Epithelial cell of proximal tubule (primary cell): ENCODE measurements around the gene SDK1. TPM values are rescaled to one million over a fixed set of nuclear protein-coding genes. Genes with fewer than 3 reads are reported as not detected.
A peak's percentile ranks its signal among the peaks of the same experiment; 100 is the strongest.

Experiments
- DNase-seq: peaks from one replicate; pipeline ENCODE4 v3.0.0-alpha.2; 2011; ENCODE audit warnings: low read depth
- H3K4me3 ChIP-seq: 2 replicates; pipeline ENCODE4 v1.5.1; 2011; ENCODE audit warnings: low read depth, mild to moderate bottlenecking, low read length
- total RNA-seq: library from RNA; depleted of rRNA; stranded (reverse); fragments of >200 nt; gene quantifications from 2 replicates; pipeline ENCODE4 v1.2.3, GENCODE V29; 2015
- TF ChIP-seq, protein P1 (sequence below): conservative IDR thresholded peaks from 2 replicates; pipeline ENCODE4 v1.5.1; 2012; ENCODE audit warnings: low read depth, mild to moderate bottlenecking, low read length

The SDK1 gene
- total RNA-seq, 1 donor from 2014 or later = 0.75 TPM

DNA sequence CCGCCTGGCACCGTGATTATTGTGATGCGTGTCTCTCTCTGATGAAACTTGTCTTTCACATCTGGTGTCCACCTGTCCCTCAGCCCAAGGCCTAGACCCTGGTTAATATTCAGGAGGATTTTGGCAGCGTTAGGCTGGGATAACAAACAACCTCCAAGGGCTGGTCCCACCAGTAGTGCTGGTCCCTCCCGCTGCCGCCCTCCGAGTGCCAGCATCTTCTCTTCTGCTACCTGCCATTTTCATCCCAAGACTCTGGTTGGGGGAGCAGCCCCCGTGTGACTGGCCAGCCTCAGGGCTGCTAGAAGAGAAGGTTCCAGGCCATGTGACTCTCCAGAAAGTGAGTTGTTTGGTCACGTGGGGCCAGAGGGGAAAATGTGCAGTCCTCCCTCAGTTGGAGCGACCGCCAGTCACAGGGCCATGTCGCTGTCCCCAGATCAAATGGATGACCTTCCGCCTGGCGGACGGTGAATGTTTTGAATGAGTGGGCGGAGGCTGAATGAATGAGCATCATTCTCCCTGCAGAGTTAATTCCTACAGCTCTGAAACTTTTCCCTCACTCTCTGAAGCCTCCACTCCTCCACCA, 901.2 kb downstream of the SDK1 start:
- no peak overlapping the region for H3K4me3 ChIP-seq
- TF ChIP-seq, protein P1, sequence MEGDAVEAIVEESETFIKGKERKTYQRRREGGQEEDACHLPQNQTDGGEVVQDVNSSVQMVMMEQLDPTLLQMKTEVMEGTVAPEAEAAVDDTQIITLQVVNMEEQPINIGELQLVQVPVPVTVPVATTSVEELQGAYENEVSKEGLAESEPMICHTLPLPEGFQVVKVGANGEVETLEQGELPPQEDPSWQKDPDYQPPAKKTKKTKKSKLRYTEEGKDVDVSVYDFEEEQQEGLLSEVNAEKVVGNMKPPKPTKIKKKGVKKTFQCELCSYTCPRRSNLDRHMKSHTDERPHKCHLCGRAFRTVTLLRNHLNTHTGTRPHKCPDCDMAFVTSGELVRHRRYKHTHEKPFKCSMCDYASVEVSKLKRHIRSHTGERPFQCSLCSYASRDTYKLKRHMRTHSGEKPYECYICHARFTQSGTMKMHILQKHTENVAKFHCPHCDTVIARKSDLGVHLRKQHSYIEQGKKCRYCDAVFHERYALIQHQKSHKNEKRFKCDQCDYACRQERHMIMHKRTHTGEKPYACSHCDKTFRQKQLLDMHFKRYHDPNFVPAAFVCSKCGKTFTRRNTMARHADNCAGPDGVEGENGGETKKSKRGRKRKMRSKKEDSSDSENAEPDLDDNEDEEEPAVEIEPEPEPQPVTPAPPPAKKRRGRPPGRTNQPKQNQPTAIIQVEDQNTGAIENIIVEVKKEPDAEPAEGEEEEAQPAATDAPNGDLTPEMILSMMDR = no peak
- DNase-seq = no peak

DNA sequence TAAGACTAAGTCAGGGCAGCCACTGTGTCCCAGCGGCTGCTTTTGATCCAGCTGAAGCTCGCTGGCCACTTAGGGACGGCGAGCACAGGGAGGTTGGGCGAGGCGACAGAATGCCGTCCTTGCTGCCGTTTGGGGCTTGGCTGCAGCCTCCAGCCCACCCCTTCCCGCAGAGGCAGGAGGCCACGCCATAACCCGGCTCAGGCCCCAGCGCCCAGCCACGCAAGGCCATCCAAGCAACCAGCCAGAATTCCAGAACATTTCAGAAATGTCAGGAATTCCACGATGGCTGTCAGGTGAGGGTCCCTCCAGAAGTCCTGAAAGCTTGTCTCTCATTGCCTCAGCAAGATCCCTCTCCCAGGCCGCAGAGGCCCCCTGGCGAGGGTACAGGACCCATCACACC, 901.9 kb downstream of the SDK1 start:
- DNase-seq = no peak
- no peak overlapping the region for H3K4me3 ChIP-seq
- TF ChIP-seq, protein P1 = no peak

DNA sequence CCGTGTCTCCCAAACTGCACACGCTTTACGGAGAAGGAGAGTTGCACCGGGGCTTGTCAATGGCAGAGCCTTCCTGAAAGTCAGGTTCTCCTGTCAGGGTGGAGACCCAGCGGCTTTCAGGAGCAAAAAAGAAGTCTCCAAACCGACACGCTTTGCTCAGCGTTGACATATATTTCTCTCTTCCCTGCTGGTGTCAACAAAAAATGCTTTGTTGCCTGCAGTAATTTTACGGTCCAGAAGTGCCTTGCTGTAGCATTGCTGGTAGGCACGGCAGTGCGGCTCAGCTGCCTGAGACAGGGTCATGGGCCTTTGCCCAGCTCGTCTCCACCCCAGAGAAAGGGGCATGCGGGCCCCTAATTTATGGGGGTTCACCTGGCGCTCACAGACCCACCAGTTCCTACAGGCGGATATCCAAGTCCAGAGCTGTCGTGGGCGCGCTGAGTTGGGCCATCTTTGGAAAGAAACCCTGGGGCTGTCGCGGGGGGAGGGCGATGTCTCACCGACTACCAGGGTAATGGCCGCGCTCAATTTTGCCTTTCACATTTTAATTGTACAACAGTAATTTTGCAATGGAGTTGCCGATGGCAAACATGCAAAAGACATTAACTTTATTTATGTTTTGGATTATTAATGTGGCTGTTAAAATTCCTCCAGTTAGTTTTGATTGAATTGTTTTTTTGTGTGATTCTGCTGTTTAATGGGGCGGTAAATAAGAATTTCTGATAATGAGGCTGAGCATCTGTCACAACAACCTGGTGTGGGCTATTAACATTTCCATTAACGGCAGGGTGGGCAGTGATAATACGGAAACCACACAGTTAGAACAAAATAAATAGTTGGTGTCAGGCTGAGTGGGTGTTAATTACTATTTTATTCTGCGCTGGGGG, 902.8 kb downstream of the SDK1 start:
- H3K4me3 ChIP-seq = peak overlapping the region; percentile 45
- TF ChIP-seq, protein P1 = no peak
- no peak for DNase-seq

DNA sequence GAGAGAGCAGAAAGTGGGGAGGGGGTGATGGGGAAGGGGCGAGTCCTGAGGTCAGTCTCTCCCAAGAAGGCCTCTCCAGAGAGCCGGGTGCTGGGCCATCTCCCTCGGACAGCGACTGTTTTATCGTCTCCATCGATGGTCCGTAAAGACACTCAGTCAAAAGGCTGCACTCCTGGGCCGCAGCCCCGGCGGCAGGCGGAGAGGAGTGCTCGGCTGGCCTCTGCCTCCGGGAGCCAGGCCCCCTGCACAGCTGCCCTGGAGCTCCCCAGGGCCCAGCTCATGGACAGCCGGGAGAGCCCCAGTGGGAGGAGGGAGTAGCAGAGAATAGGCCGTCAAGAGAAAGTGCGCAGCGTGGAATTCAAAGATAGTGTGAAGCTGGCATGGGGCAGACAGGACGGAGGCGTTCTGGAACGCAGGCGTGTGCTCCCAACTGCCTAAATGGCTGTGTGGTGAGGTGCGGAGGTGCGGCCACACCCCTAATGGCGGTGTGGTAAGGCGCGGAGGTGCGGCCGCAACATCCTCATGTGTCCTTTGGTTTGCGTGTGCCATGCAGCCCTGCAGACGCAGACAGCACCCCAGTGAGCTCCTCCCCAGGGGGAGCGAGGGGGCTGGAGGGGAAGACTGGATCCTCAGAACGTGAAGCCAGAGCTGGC, 903.6 kb downstream of the SDK1 start:
- peak overlapping the region; percentile 45 for H3K4me3 ChIP-seq
- DNase-seq = no peak
- TF ChIP-seq, protein P1 = no peak

DNA sequence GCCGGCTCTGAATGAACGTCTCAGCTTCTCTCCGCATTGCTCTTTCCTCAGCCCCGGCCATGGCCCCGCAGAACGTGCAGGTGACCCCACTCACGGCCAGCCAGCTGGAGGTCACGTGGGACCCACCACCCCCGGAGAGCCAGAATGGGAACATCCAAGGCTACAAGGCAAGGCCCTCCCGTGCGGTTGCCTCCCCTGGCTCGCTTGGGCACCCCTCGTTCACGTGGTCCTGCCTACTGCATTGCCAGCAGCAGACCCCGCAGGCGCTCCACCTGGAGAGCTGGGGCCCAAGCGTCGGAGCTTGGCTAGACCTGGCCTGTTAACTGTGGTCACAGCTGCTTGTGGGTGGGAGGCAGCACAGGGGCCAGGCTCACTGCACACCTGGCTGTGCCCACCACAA, 904.8 kb downstream of the SDK1 start:
- no peak for DNase-seq
- H3K4me3 ChIP-seq = no peak overlapping the region
- TF ChIP-seq, protein P1 = no peak

DNA sequence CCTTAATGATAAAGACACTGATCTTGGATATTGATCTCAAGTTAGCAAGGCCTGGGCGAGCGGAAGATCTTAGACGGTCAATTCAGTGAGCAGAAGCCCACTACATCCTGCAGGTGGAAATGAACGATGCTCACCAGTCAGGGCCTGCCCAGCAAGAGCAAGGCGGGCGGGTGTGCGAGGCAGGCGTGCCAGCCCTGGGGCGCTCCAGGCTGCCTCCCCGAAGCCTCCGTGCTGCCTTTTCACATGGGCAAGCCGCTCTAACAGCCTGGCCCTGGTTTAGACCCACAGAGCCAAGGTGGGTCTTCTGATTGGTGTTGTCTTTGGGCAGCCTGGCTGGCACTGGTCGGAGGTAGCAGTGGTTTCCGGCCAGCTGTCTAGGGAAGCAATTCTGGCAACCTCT, 906.0 kb downstream of the SDK1 start:
- H3K4me3 ChIP-seq = no peak overlapping the region
- DNase-seq = no peak
- TF ChIP-seq, protein P1 = no peak
